Activated CD4-positive, alpha-beta T cell treated with anti-CD3 and anti-CD28 coated beads for 24 hours (primary cell): ENCODE data around the gene BRD9.
"Not testable (repeated sequence)": the region's sequence is repeated elsewhere in the genome, so short reads cannot be mapped to it uniquely, and the experiment has no call there.

Experiments
- DNase-seq, 2 donors: peaks; one replicate each; pipeline ENCODE4 v3.0.0-alpha.2; 2020; ENCODE audit warnings: low read depth in 2 of 2

The BRD9 gene

DNA sequence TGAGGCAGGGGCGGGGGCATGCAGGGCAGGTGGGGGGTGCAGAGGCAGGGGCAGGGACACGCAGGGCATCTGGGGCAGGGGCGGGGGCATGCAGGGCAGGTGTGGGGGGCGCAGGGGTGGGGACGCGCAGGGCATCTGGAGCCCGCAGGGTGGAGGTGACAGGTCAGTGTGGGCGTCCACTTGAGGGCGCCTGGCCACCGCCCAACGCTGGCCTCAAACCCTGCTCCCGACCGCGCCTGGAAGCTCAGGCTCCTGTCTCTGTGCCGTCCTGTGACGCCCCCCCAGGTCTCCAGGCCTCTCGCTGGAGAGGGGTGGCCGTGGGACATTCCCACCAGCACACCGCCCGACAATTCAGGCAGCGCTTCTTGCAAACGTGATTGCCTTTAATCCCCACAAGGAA lies 48.7 kb downstream of the BRD9 start:
- DNase-seq, result not testable (repeated sequence)

DNA sequence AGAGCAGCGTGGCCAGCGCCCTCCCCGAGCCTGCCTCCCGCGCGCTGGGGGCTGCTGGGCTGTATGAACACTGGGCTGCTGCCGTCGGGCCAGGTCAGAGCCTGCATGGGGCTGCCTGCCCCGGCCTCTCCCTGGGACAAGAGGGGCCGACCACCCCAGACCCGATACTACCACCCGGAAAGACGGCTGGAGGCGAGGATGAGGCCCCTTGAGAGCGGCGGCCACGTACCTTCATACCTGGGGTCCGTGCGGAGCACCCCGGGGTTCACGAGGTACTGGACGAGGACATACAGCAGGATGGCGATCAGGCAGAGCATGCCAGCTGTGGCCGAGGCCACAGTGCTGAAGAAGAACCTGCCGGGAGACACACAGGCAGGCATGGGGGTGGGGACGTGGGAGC lies 49.2 kb downstream of the BRD9 start:
- DNase-seq, result not testable (repeated sequence)

DNA sequence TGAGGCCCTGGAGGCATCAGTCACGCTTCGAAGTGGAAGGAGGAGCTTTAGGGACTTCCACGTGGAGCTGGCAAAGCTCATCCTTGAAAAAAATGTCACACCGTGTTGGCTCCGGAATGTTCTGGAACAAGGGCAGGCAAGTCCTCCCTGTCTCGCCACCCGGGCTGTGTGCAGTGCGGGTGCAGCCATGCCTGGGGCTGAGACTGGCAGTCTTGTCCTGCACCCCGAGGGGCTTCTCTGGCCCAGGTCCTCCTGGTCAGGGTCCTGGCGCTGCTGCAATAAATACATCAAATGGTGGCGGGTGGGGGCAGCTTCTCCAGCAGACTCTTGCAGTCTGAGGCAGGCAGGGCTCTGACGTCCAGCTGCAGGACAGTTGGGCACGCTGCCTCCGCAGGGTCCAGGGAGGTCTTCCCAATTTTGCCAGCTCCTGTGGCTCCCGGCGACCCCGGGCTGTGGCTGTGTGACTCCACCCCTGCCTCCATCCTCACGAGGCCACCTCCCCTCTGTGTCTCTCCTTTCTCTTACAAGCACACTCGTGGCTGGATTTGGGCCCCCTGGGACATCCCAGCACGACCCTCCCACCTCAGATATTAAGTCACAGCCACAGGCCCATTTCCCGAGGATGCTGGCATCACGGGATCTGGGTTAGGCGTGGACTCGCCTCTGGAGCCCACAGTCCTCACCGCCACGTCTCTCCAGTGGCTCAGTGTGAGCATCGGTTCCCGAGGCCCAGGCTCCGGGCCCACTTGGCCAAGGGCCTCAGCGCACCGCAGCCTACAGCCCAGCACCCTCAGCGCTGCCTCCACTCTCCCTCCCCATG lies 50.0 kb downstream of the BRD9 start:
- DNase-seq, result not testable (repeated sequence)

DNA sequence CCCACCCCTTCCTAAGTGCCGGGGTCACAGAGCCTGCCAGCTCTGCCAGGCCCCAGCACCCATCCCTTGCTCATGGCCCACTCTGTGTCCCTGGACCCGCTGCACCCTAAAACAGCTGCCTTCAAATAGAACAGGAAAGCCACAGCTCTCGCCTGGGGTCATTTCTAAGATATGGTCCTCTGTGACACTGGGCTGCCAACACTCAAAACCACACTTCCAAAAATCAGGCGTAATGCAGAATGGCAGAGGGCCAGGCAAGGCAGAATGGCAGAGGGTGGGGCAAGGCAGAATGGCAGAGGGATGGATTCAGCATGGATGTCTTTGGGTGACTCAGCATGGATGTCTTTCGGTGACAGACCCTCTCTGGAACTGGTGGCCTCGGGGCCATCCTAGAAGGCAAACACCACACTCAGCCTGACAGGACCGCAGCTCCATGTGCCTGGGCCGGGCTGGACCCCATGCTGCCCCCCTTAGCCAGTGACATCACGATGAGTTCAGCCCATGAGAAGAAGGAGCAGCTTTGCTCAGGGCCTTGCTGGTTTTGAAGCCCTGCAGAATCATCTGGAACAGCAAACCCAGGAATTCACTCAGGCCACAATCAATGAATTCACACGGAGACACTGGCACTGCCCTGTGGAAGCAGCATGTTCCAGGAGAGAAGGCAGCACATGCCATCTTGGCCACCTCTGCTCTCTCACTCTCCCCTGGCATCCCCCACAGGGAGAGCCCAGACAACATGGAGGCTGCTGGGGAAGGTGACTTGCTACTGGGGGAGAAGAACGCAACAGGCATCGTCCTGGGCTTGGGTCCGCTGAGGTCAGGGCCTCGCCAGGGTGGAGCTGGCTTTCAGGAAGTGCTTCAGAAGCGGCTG lies 50.8 kb downstream of the BRD9 start:
- DNase-seq, result not testable (repeated sequence)

DNA sequence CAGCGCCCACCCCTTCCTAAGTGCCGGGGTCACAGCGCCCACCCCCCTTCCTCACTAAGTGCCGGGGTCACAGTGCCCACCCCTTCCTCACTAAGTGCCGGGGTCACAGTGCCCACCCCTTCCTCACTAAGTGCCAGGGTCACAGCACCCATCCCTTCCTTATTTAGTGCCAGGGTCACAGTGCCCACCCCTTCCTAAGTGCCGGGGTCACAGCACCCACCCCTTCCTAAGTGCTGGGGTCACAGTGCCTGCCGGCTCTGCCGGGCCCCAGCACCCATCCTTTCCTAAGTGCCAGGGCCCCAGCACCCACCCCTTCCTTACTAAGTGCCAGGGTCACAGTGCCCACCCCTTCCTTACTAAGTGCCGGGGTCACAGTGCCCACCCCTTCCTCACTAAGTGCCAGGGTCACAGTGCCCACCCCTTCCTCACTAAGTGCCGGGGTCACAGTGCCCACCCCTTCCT lies 51.6 kb downstream of the BRD9 start:
- DNase-seq, result not testable (repeated sequence)

DNA sequence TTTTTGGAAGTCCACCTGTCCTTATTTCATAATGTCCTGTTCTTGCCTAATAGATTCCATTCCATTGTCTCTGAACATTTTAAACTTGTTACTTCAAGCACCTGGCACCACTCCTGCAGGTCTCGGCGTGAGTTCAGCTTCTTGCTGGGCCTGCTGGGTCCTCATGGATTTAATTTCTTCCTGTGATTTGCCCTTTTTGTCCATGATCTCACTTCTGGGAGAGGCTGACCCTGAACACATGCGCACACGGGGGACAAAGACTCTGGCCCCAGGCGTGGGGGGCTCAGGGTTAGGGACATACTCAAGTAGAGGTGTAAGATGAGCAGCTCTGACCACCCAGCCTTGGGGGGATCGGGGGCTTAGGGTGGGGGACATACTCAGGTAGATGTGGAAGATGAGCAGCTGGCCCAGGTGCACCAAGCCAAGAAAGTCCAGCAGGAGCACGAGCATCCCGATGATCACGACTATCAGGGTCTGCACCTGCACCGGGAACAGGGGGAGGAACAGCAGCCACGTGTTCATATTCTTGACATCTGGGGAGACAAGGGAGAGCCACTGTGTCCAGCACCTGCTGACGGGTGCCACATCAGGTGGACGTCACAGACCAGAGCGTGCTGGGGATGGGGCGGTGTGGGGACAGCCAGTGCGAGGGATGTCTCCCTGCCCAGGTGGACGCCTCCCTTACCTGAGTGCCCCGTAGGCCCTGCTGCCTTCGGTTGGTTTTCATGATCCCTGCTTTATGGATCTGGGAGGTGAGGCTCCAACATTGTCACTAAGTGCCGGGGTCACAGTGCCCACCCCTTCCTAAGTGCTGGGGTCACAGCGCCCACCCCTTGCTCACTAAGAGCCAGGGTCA lies 52.3 kb downstream of the BRD9 start:
- not testable (repeated sequence) for DNase-seq

DNA sequence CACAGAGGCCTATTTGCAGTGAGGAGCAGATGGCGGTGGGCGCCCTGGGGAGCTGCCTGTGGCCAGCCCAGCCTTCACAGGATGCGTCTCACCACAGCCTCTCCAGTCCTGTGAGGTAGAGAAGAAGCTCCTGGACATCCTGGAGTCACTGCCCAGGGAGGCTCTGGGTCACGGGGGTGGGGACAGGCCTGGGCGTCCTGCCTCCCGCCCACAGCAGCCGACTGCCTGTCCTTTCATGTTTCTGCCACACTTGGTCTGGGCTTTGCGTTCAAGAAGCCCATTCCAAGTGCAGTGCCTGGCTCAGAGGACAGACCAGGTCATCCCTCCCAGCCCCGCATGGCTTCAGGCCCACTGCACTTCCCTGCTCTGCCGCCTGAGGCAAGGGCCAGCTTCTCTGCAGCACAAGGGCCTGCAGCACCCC lies 54.2 kb downstream of the BRD9 start:
- DNase-seq, result not testable (repeated sequence)

DNA sequence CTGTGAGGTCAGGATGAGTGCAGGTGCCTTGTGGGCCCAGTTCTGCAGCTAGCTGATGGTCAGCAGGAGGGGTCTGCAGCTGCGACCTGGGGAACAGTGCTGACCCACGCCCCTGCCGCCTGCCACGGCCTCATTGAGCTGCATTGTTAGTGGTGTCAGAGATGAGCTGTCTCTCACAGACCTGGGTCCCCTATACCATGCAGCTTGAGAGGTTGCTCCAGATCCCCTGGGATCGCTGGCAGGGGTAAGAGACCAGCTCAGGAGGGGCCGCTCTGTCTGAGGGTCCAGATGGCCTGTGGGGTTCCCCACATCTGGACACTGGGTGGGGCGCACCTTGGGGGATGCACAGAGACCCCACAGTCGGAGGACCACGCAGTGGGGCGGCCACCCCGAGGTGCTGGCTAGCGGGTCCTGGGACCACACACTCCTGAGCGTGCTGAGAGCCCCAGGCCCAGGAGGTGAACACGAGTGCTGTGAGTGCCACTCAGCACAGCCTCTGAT lies 54.9 kb downstream of the BRD9 start:
- not testable (repeated sequence) for DNase-seq

DNA sequence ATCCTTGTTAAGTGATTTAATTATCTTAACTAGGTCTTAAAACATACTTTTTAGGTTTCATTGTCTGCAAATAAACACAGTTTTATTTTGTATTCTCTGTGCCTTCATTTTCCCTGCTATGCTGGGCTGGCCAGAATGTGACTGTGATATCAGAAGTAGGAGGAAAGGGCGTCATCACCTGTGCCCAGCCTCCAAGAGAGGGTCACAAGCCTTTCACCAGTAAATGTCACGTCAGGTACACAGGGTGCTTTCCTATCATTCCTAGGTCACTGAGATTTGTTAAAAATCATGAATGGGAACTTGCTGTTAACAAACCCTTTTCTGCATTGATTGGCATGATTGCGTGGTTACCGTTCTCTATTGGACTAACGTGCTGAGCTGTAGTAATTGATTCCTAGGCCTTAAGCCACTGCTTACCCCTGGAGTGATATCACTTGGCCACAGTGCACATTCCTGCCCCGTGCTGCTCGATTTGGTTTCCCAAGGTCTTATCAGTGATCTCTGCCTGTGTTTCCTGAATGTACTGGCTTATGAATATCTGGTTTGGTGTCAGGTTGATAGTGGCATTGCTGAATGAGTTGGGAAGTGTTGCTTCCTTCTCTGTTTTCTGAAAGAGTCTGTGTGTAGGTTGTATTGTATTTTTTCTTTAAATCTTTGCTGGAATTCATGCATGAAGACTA lies 56.5 kb downstream of the BRD9 start:
- not testable (repeated sequence) for DNase-seq

DNA sequence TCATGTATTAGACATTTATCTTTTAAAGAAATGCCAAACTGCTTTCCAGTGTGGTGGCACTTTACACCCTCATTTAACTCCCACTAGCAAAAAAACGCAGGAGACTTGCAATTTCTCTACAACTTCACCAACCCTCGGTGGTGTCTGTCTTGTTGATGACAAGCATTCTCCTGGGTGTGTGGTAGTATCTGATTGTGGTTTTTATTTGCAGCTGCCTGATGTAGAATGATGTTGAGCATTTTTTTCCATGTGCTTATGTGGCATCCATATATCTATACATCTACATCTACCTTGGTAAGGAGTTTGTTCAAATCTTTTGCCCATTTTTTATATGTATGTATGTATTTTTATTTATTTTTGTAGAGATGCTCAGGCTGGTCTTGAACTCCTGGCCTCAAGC lies 58.6 kb downstream of the BRD9 start:
- not testable (repeated sequence) for DNase-seq

DNA sequence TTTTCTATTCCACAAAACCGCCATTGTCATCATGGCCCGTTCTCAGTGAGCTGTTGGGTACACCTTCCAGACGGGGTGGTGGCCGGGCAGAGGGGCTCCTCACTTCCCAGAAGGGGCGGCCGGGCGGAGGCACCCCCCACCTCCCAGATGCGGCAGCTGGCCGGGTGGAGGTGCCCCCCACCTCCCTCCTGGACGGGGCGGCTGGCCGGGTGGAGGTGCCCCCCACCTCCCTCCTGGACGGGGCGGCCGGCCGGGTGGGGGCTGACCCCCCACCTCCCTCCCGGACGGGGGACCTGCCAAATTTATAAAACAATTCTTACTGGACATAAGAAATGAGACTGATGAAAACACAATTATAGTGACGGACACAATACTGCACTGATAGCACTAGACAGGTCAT lies 64.4 kb downstream of the BRD9 start:
- not testable (repeated sequence) for DNase-seq

DNA sequence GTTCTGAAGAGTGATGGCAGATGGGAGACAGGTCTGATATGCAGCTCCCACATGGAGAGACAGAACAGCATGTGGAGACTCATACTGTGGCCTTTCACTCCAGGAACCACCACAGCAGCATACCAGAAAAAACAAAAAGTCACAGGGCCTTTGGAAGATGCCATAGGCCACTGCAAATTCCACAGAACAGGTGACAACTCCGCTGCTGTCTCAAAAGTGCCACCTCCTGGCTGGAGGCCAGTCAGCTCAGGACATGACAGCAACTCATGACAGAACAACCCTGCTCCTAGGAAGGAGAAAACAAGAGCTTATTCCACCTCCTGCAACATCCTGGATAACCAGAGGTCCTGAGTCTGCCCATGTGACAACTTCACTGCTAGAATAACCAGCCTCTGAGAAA lies 67.1 kb downstream of the BRD9 start:
- DNase-seq, result not testable (repeated sequence)

DNA sequence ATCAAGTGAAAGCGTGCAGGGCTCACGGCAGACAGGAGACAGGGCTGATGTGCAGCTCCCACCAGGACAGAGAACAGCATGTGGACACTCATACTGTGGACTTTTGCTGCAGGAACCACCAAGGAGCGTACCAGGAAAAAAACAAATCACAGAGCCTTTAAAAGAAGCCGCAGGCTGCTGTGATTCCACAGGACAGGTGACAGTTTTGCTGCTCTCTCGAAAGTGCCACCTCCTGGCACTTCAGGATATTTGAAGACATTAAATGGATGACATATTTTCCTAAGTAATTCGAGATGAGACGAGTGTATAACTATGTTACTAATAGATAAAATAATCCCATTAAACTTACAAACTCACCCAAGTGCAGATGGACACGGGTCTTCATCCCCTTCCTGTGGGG lies 71.1 kb downstream of the BRD9 start:
- DNase-seq, result no peak

DNA sequence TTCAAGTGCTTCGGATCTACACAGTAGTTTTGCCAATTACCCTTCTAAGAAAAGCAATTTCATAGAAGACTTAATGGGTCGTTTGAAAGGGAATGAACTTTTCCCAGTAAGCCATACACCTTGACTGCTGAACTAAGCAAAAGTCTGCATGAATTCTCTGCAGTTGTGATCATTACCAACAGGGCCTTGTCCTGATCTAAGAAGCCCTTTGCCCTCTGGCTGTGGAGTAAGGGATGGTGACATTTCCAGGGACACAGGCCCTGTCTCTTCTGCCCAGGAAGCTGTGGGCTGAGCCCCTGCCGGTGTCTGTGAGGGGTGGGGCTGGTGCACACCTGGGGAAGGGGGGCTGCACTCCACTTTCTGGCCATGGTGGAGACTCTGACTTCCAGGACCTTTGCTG lies 72.4 kb downstream of the BRD9 start:
- no peak for DNase-seq

DNA sequence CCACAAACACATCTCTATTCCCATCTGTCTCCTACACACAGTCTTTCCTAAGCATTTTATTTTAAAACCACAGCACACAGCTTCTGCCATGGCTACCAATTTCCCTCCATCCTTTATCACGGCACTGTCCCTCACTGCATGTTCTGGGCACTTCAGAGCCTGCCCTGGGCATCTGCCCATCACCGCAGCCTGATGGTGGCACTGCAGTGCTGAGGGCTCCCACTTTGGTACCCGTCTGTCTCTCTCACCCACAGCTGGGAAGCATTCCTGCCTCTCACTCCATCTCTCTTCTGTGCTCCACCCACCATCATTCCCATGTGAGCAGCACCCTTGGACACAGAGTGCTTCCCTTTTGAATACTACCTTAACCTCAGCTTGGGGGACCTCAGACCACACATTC lies 73.5 kb downstream of the BRD9 start:
- no peak for DNase-seq

DNA sequence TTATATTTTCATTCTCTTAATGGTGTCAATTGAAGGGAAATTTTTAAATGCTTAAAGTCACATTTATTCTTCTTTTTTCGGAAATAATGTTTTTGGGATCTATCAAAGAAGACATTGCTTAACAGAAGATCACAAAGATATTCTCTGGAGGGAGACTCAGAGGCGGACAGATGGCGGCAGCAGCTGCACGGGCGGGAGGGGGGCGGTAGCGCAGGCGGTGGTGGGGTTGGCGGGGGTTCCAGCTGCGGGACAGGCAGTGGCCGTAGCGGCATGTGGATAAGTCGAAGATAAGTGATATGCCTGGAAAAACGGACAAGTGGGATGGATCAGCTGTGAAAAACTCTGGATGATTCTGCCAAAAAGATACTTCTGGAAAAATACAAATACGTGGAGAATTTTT lies 76.4 kb downstream of the BRD9 start:
- DNase-seq, result no peak

DNA sequence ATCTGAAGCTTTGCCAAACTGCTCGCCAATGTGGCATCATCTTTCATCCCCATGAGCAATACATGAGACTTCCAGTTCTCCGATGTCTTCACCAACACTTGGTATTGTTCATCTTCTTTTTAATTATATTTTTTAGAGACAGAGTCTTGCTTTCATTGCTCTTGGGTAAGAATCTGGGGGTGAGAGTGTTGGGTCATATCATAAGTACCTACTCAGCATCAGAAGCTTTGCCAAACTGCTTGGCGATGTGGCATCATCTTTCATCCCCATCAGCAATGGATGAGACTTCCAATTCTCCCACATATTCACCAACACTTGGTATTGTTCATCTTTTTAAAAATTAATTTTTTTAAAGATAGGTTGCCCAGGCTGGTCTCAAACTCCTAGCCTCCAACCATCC lies 77.2 kb downstream of the BRD9 start:
- DNase-seq, result no peak
